GM23338 (cell line): Measurements from ENCODE around the gene DCTN1. TPM values are rescaled to one million over a fixed set of nuclear protein-coding genes. Genes with fewer than 3 reads are reported as not detected.

Experiments
- ATAC-seq: fragments of 200-7000 bp; cut with Tn5 transposase; 3 replicates; pipeline ENCODE4 v1.9.1; 2020
- DNase-seq: peaks from one replicate; pipeline ENCODE4 v3.0.0-alpha.2; 2015; ENCODE audit warnings: low spot score
- H2AFZ ChIP-seq: fragments of 200-600 bp; sonication (generic); 2 replicates; pipeline ENCODE4 v1.8.0; 2016; ENCODE audit warnings: antibody characterized with exemption, mild to moderate bottlenecking, moderate library complexity
- H3F3A ChIP-seq: fragments of 200-600 bp; sonication (generic); replicated peaks from 2 replicates; pipeline ENCODE4 v1.8.0; 2017; ENCODE audit warnings: antibody characterized with exemption, mixed run types, low read depth
- H3K27ac ChIP-seq: fragments of 200-600 bp; sonication (generic); 2 replicates; pipeline ENCODE4 v1.6.1; 2016; ENCODE audit warnings: low read depth
- H3K27me3 ChIP-seq: fragments of 200-600 bp; sonication (generic); 2 replicates; pipeline ENCODE4 v1.8.0; 2016; ENCODE audit warnings: mild to moderate bottlenecking, mixed run types, moderate library complexity; ENCODE audit not compliant: insufficient read depth
- H3K36me3 ChIP-seq: fragments of 200-600 bp; sonication (generic); 2 replicates; pipeline ENCODE4 v1.8.0; 2016; ENCODE audit warnings: mild to moderate bottlenecking; ENCODE audit not compliant: insufficient read depth
- H3K4me1 ChIP-seq: fragments of 200-600 bp; sonication (generic); 2 replicates; pipeline ENCODE4 v1.8.0; 2016; ENCODE audit warnings: mild to moderate bottlenecking, moderate library complexity; ENCODE audit not compliant: insufficient read depth
- H3K4me2 ChIP-seq: fragments of 200-600 bp; sonication (generic); 2 replicates; pipeline ENCODE4 v1.7.1; 2017; ENCODE audit warnings: mixed run types
- H3K4me3 ChIP-seq: fragments of 200-600 bp; sonication (generic); 2 replicates; pipeline ENCODE4 v1.6.1; 2016; ENCODE audit warnings: mixed run types
- H3K79me2 ChIP-seq: fragments of 200-600 bp; sonication (generic); replicated peaks from 2 replicates; pipeline ENCODE4 v1.8.0; 2017; ENCODE audit warnings: mild to moderate bottlenecking; ENCODE audit not compliant: insufficient read depth
- H3K9me2 ChIP-seq: fragments of 200-600 bp; sonication (generic); 2 replicates; pipeline ENCODE4 v1.8.0; 2017; ENCODE audit not compliant: insufficient read depth
- H4K20me1 ChIP-seq: fragments of 200-600 bp; sonication (generic); replicated peaks from 2 replicates; pipeline ENCODE4 v1.8.0; 2017; ENCODE audit warnings: mild to moderate bottlenecking; ENCODE audit not compliant: insufficient read depth
- H3K27ac Mint-ChIP-seq: 2 replicates; pipeline ENCODE4 v1.8.0; 2020; ENCODE audit warnings: inconsistent platforms, mild to moderate bottlenecking, moderate library complexity, mixed read lengths
- H3K27me3 Mint-ChIP-seq: 3 replicates; pipeline ENCODE4 v1.8.0; 2022; ENCODE audit warnings: low read depth, mild to moderate bottlenecking, moderate library complexity, mixed read lengths, inconsistent platforms; ENCODE audit not compliant: insufficient read depth, poor library complexity
- H3K36me3 Mint-ChIP-seq: 3 replicates; pipeline ENCODE4 v1.8.0; 2021; ENCODE audit warnings: low read depth, mild to moderate bottlenecking, inconsistent platforms, moderate library complexity, mixed read lengths
- H3K4me1 Mint-ChIP-seq: 3 replicates; pipeline ENCODE4 v1.8.0; 2020; ENCODE audit warnings: mild to moderate bottlenecking, inconsistent platforms, mixed read lengths
- H3K4me3 Mint-ChIP-seq: 3 replicates; pipeline ENCODE4 v1.8.0; 2021; ENCODE audit warnings: moderate library complexity, mild to moderate bottlenecking, inconsistent platforms, mixed read lengths
- H3K9me3 Mint-ChIP-seq: 3 replicates; pipeline ENCODE4 v1.8.0; 2020; ENCODE audit warnings: moderate library complexity, mild to moderate bottlenecking, inconsistent platforms, mixed read lengths
- CREB1 ChIP-seq: fragments of 250-450 bp; sonication (Bioruptor Pico); IDR thresholded peaks from 2 replicates; pipeline ENCODE4 v1.5.0; 2020; ENCODE audit warnings: low read depth, mild to moderate bottlenecking, moderate library complexity
- CTCF ChIP-seq, 2 experiments: fragments of 200-600 bp in 1 of 2; sonication (generic) in 1 of 2; conservative IDR thresholded peaks; 2 replicates each; pipeline versions ENCODE4 v1.5.1 to v1.6.1; 2016 to 2017; ENCODE audit warnings: antibody characterized with exemption in 2 of 2, low read depth in 2 of 2, mild to moderate bottlenecking in 2 of 2, moderate library complexity in 1 of 2
- ETS1 ChIP-seq: IDR thresholded peaks from 2 replicates; pipeline ENCODE4 v1.6.1; 2016; ENCODE audit warnings: antibody characterized with exemption
- EZH2 ChIP-seq: fragments of 200-600 bp; sonication (generic); IDR thresholded peaks from one replicate; pipeline ENCODE4 v1.8.0; 2017; ENCODE audit warnings: antibody characterized with exemption, mild to moderate bottlenecking, low read depth; ENCODE audit not compliant: unreplicated experiment
- EZH2phosphoT487 ChIP-seq: fragments of 200-600 bp; sonication (generic); IDR thresholded peaks from one replicate; pipeline ENCODE4 v1.8.1; 2018; ENCODE audit warnings: antibody characterized with exemption; ENCODE audit not compliant: unreplicated experiment
- JUNB ChIP-seq: IDR thresholded peaks from one replicate; pipeline ENCODE4 v1.6.1; 2016; ENCODE audit warnings: antibody characterized with exemption; ENCODE audit not compliant: unreplicated experiment
- NANOG ChIP-seq: IDR thresholded peaks from 2 replicates; pipeline ENCODE4 v1.6.1; 2016; ENCODE audit warnings: antibody characterized with exemption, borderline replicate concordance
- POLR2AphosphoS5 ChIP-seq: IDR thresholded peaks from 2 replicates; pipeline ENCODE4 v1.6.1; 2016; ENCODE audit warnings: antibody characterized with exemption, low read depth
- STAT1 ChIP-seq: IDR thresholded peaks from one replicate; pipeline ENCODE4 v1.6.1; 2016; ENCODE audit warnings: antibody characterized with exemption; ENCODE audit not compliant: unreplicated experiment
- ZNF114 ChIP-seq: fragments of 250-450 bp; sonication (Bioruptor Pico); IDR thresholded peaks from 2 replicates; pipeline ENCODE4 v1.5.0; 2020; ENCODE audit warnings: mild to moderate bottlenecking, moderate library complexity
- ZNF331 ChIP-seq: fragments of 250-450 bp; sonication (Bioruptor Pico); IDR thresholded peaks from 2 replicates; pipeline ENCODE4 v1.5.0; 2020; ENCODE audit warnings: low read depth, mild to moderate bottlenecking, moderate library complexity
- polyA plus RNA-seq: library from polyadenylated mRNA; unstranded; fragments of >200 nt; fragmentation: Nextera tagmentation; extraction: Ambion mirVana; gene quantifications from 2 replicates; pipeline ENCODE4 v1.2.1, GENCODE V29; 2016
- total RNA-seq: library from RNA; depleted of rRNA; stranded (reverse); fragments of >200 nt; shearing (Covaris generic); gene quantifications from 2 replicates; pipeline ENCODE4 v1.2.3, GENCODE V29; 2014
- TF ChIP-seq, protein P1 (sequence below): IDR thresholded peaks from one replicate; pipeline ENCODE4 v1.6.1; 2018; ENCODE audit warnings: antibody characterized with exemption; ENCODE audit not compliant: unreplicated experiment

DCTN1 gene
- total and polyA plus RNA-seq, 2 experiments from 2014 or later, result 108 to 145 TPM

DNA sequence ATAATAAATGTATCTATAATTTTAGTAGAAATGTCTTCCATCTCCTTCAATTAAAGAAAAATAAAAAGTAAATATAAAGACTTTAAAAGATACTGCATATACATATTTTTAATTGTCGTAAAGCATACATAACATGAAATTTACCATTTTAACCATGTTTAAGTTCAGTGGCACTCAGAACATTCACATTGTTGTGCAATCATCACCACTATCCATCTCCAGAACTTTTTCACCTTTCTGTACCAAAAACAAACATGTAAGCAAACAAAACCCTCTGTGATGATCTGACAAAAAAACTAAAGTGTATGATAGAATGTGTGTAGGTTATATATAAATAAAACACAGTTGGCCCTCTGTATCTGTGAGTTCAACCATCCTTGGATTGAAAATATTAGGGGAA lies 13.4 kb upstream of the DCTN1 start (continued):
- TF ChIP-seq ZNF331 (CRISPR knock-in tag), result no peak
- TF ChIP-seq JUNB, result no peak
- no peak for TF ChIP-seq EZH2phosphoT487
- no peak for TF ChIP-seq ETS1
- no peak for TF ChIP-seq POLR2AphosphoS5
- no peak for TF ChIP-seq CTCF (conservative IDR thresholded peaks at IDR 0.05; ENCODE audit: low read depth in 2 of 2)
- TF ChIP-seq ZNF114 (CRISPR knock-in tag), result no peak

DNA sequence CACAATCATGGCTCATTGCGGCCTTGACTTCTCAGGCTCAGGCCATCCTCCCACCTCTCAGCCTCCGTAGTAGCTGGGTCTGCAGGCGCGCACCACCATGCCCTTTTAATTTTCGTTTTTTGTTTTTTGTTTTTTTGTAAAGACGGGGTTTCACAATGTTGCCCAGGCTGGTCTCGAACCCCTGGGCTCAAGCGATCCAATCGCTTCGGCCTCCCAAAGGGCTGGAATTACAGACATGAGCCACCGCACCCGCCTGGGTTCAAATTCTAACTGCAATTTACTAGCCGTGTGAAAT lies 12.3 kb upstream of the DCTN1 start:
- Mint-ChIP-seq H3K4me1 (peaks cover 10% of the 10 kb centered on the region; the same call in 2 of the 3 replicates), H3K4me3 (peak overlapping the region; percentile 88), H3K36me3 (no peaks in the 10 kb centered on the region), H3K9me3 (no peaks in the 10 kb centered on the region), H3K27ac (peak overlapping the region; percentile 79), H3K27me3 (peaks cover 5% of the 10 kb centered on the region)
- Histone ChIP-seq H2AFZ (peak overlapping the region; percentile 74), H3K79me2 (peaks cover 39% of the 10 kb centered on the region), H3K4me2 (peak overlapping the region; percentile 83), H3K4me3 (peak overlapping the region; percentile 89), H4K20me1 (peaks cover 25% of the 10 kb centered on the region), H3K9me2 (no peaks in the 10 kb centered on the region), H3K27me3 (no peaks in the 10 kb centered on the region), H3K4me1 (peaks cover 12% of the 10 kb centered on the region), H3F3A (no peaks in the 10 kb centered on the region), H3K27ac (no peak overlapping the region), H3K36me3 (no peaks in the 10 kb centered on the region)
- DNase-seq (peak; percentile 8), ATAC-seq (peak; percentile 6; the same call in 1 of the 3 replicates)
- TF ChIP-seq POLR2AphosphoS5 (no peak), EZH2phosphoT487 (no peak), NANOG (no peak), ZNF114 (CRISPR knock-in tag) (no peak), ETS1 (no peak), JUNB (no peak), CTCF (conservative IDR thresholded peaks at IDR 0.05; ENCODE audit: low read depth in 2 of 2) (no peak), ZNF331 (CRISPR knock-in tag) (no peak), EZH2 (no peak), STAT1 (no peak), CREB1 (CRISPR knock-in tag) (no peak)
- TF ChIP-seq, protein P1, sequence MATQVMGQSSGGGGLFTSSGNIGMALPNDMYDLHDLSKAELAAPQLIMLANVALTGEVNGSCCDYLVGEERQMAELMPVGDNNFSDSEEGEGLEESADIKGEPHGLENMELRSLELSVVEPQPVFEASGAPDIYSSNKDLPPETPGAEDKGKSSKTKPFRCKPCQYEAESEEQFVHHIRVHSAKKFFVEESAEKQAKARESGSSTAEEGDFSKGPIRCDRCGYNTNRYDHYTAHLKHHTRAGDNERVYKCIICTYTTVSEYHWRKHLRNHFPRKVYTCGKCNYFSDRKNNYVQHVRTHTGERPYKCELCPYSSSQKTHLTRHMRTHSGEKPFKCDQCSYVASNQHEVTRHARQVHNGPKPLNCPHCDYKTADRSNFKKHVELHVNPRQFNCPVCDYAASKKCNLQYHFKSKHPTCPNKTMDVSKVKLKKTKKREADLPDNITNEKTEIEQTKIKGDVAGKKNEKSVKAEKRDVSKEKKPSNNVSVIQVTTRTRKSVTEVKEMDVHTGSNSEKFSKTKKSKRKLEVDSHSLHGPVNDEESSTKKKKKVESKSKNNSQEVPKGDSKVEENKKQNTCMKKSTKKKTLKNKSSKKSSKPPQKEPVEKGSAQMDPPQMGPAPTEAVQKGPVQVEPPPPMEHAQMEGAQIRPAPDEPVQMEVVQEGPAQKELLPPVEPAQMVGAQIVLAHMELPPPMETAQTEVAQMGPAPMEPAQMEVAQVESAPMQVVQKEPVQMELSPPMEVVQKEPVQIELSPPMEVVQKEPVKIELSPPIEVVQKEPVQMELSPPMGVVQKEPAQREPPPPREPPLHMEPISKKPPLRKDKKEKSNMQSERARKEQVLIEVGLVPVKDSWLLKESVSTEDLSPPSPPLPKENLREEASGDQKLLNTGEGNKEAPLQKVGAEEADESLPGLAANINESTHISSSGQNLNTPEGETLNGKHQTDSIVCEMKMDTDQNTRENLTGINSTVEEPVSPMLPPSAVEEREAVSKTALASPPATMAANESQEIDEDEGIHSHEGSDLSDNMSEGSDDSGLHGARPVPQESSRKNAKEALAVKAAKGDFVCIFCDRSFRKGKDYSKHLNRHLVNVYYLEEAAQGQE, result no peak
